Psoas muscle (tissue), 8 donors: ENCODE data around the gene LSM11. TPM values are rescaled to one million over a fixed set of nuclear protein-coding genes. Genes with fewer than 3 reads are reported as not detected.

ENCODE experiments used
- ATAC-seq, 4 donors: fragments of 200-7000 bp; cut with Tn5 transposase; one replicate each; pipeline ENCODE4 v1.9.1; 2020; ENCODE audit warnings: moderate library complexity in 3 of 4, mild to moderate bottlenecking in 2 of 4
- DNase-seq, 2 donors: peaks; one replicate each; pipeline ENCODE4 v3.0.0-alpha.2; 2020
- H3K27ac ChIP-seq: fragments of 200-600 bp; one replicate; pipeline ENCODE4 v1.8.0; 2022
- H3K27me3 ChIP-seq, 3 donors: fragments of 200-600 bp in 1 of 3; one replicate each; pipeline versions ENCODE4 v1.6.1 to v1.8.0; 2013 to 2022; ENCODE audit warnings: low read length in 2 of 3, mild to moderate bottlenecking in 2 of 3, moderate library complexity in 1 of 3; ENCODE audit not compliant: insufficient read depth in 3 of 3
- H3K36me3 ChIP-seq, 2 donors: fragments of 200-600 bp in 1 of 2; one replicate each; pipeline versions ENCODE4 v1.6.1 to v1.8.0; 2013 to 2022; ENCODE audit warnings: low read depth in 1 of 2, mild to moderate bottlenecking in 1 of 2, moderate library complexity in 1 of 2; ENCODE audit not compliant: insufficient read depth in 1 of 2
- H3K4me1 ChIP-seq: fragments of 200-600 bp; one replicate; pipeline ENCODE4 v1.8.0; 2022
- H3K4me3 ChIP-seq: fragments of 200-600 bp; one replicate; pipeline ENCODE4 v1.8.0; 2022; ENCODE audit warnings: mild to moderate bottlenecking
- H3K9me3 ChIP-seq: fragments of 200-600 bp; one replicate; pipeline ENCODE4 v1.8.0; 2022
- CTCF ChIP-seq: fragments of 200-600 bp; IDR thresholded peaks from one replicate; pipeline ENCODE4 v1.8.0; 2022; ENCODE audit warnings: antibody characterized with exemption
- WGBS, 3 donors: extraction: QIAGEN DNeasy Blood & Tissue Kit; methylation state at CpG; one replicate each; pipeline versions ENCODE4 v1.1.6 to v1.1.7; 2013; 5-methylcytosine and 5-hydroxymethylcytosine counted together
- intact Hi-C, 2 donors: fragments of 100-400 bp; cut with DNase I; formaldehyde crosslinking; loops; one replicate each; pipeline versions ENCODE4 v1.11.0 to v1.14.2; 2022
- polyA plus RNA-seq, 3 donors: library from polyadenylated mRNA; stranded (reverse); fragments of 200-250 nt; gene quantifications; one replicate each; pipeline ENCODE4 v1.2.3, GENCODE V29; 2013
- total RNA-seq, 4 donors: library from RNA; stranded (reverse); fragmentation: NEBNext Ultra II Directional in 2 of 4; extraction: Animal tissue kit (Norgen Biotek cat#: 25700) in 2 of 4; gene quantifications; one replicate each; pipeline versions ENCODE4 v1.2.1 to v1.2.4, GENCODE V29; 2021 to 2023
- donor health status: healthy with polysubstance abuse.
- donor health status: DM: no; HTN: no; CAD: no; lungs with moderate emphysema.
- donor health status: Bipolar disorder and iron deficiency.
- donor health status: healthy.
- donor health status: DM: yes; HTN: yes; CAD: no.
- donor health status: DM: no; HTN: no; CAD: no.
- donor health status: DM: no; HTN: no; CAD: no.
- donor health status: DM: yes; HTN: yes; CAD: no.

The LSM11 gene
- total and polyA plus RNA-seq, 7 donors: 1.0 to 2.2 (median 1.8) TPM

GRCh38 chr5:157770665-157771064 is 27.2 kb downstream of the LSM11 start:
- no peak for TF ChIP-seq CTCF
- Histone ChIP-seq H3K36me3 (no peaks in the 10 kb centered on the region), H3K27ac (no peak overlapping the region), H3K4me3 (no peak overlapping the region), H3K9me3 (no peaks in the 10 kb centered on the region), H3K27me3 (no peaks in the 10 kb centered on the region), H3K4me1 (peaks cover 8% of the 10 kb centered on the region)
- no peak for DNase-seq
- ATAC-seq: no peak
- 94 to 95% (median 94%) methylated on average over 4 of the region's 4 CpGs for WGBS, 3 donors
- intact Hi-C loops: no loop called here

GRCh38 chr5:157772127-157772526 is 28.6 kb downstream of the LSM11 start:
- TF ChIP-seq CTCF: no peak
- DNase-seq (no peak), ATAC-seq (no peak)
- no peaks in the 10 kb centered on the region for H3K9me3 ChIP-seq
- peaks cover 8% of the 10 kb centered on the region for H3K4me1 ChIP-seq
- H3K4me3 ChIP-seq: no peak overlapping the region
- intact Hi-C loops: no loop called here
- WGBS, 3 donors: 82 to 87% (median 85%) methylated on average over 10 of the region's 10 CpGs
- H3K27me3 ChIP-seq: peaks cover 0 to 2% (median 0%) of the 10 kb centered on the region in 3 donors
- no peaks in the 10 kb centered on the region for H3K36me3 ChIP-seq
- no peak overlapping the region for H3K27ac ChIP-seq

GRCh38 chr5:157778121-157778805 is 34.8 kb downstream of the LSM11 start:
- no peak for ATAC-seq
- H3K4me3 ChIP-seq: no peak overlapping the region
- no peak overlapping the region for H3K27ac ChIP-seq
- no peak for DNase-seq
- H3K36me3 ChIP-seq: no peaks in the 10 kb centered on the region
- intact Hi-C loops: no loop called here
- H3K4me1 ChIP-seq: no peaks in the 10 kb centered on the region
- WGBS, 3 donors: 61 to 67% (median 63%) methylated on average over 8 of the region's 8 CpGs
- H3K27me3 ChIP-seq: peaks cover 0 to 2% (median 0%) of the 10 kb centered on the region in 3 donors
- no peak for TF ChIP-seq CTCF
- H3K9me3 ChIP-seq: no peaks in the 10 kb centered on the region

- WGBS, 3 donors: 84 to 86% (median 86%) methylated on average over 6 of the region's 6 CpGs
- H3K4me1 ChIP-seq: no peaks in the 10 kb centered on the region
Observed at GRCh38 chr5:157779221-157779620, 35.7 kb downstream of the LSM11 start.

More at GRCh38 chr5:157779221-157779620, 35.7 kb downstream of the LSM11 start:
- ATAC-seq (no peak), DNase-seq (no peak)
- peaks cover 0 to 8% of the 10 kb centered on the region in 2 donors for H3K36me3 ChIP-seq
- no peaks in the 10 kb centered on the region for H3K9me3 ChIP-seq
- no peak overlapping the region for H3K4me3 ChIP-seq
- no peak overlapping the region for H3K27ac ChIP-seq
- H3K27me3 ChIP-seq: peaks cover 0 to 2% (median 0%) of the 10 kb centered on the region in 3 donors
- TF ChIP-seq CTCF: no peak
- intact Hi-C loops: no loop called here
